ENCODE data around the gene IGDCC3.

The IGDCC3 gene

GRCh38 chr15:65328506-65329287 lies 49.1 kb downstream of the IGDCC3 start:
- H3K4me3 ChIP-seq (ENCODE audit: low read depth, low read length): no peak overlapping the region
- TF ChIP-seq MAX (IDR thresholded peaks at IDR 0.05; ENCODE audit: low read depth, low read length) (no peak), POLR2A (IDR thresholded peaks at IDR 0.05; ENCODE audit: extremely low read depth, insufficient read length) (no peak), MYC (IDR thresholded peaks at IDR 0.05; ENCODE audit: low read depth, low read length) (no peak), CTCF (IDR thresholded peaks at IDR 0.05; ENCODE audit: low read depth, low read length) (no peak)
- no peak for DNase-seq (ENCODE audit: low read depth)

- H3K4me3 ChIP-seq (ENCODE audit: low read depth, low read length): no peak overlapping the region
- DNase-seq (ENCODE audit: low read depth): no peak
- TF ChIP-seq MAX (IDR thresholded peaks at IDR 0.05; ENCODE audit: low read depth, low read length) (no peak), CTCF (IDR thresholded peaks at IDR 0.05; ENCODE audit: low read depth, low read length) (no peak), POLR2A (IDR thresholded peaks at IDR 0.05; ENCODE audit: extremely low read depth, insufficient read length) (no peak), MYC (IDR thresholded peaks at IDR 0.05; ENCODE audit: low read depth, low read length) (no peak)
Observed at GRCh38 chr15:65327651-65328393, 50.0 kb downstream of the IGDCC3 start.

- TF ChIP-seq CTCF (IDR thresholded peaks at IDR 0.05; ENCODE audit: low read depth, low read length) (no peak), MAX (IDR thresholded peaks at IDR 0.05; ENCODE audit: low read depth, low read length) (no peak), MYC (IDR thresholded peaks at IDR 0.05; ENCODE audit: low read depth, low read length) (no peak), POLR2A (IDR thresholded peaks at IDR 0.05; ENCODE audit: extremely low read depth, insufficient read length) (no peak)
- no peak overlapping the region for H3K4me3 ChIP-seq (ENCODE audit: low read depth, low read length)
- DNase-seq (ENCODE audit: low read depth): no peak
Observed at GRCh38 chr15:65326818-65327217, 51.0 kb downstream of the IGDCC3 start.

- DNase-seq (ENCODE audit: low read depth): no peak
- no peak for TF ChIP-seq MYC (IDR thresholded peaks at IDR 0.05; ENCODE audit: low read depth, low read length)
- no peak for TF ChIP-seq POLR2A (IDR thresholded peaks at IDR 0.05; ENCODE audit: extremely low read depth, insufficient read length)
- TF ChIP-seq CTCF (IDR thresholded peaks at IDR 0.05; ENCODE audit: low read depth, low read length): no peak
- no peak for TF ChIP-seq MAX (IDR thresholded peaks at IDR 0.05; ENCODE audit: low read depth, low read length)
- no peak overlapping the region for H3K4me3 ChIP-seq (ENCODE audit: low read depth, low read length)
Observed at GRCh38 chr15:65326117-65326526, 51.7 kb downstream of the IGDCC3 start.

- DNase-seq (ENCODE audit: low read depth): no peak
- H3K4me3 ChIP-seq (ENCODE audit: low read depth, low read length): no peak overlapping the region
- no peak for TF ChIP-seq CTCF (IDR thresholded peaks at IDR 0.05; ENCODE audit: low read depth, low read length)
- no peak for TF ChIP-seq MYC (IDR thresholded peaks at IDR 0.05; ENCODE audit: low read depth, low read length)
- TF ChIP-seq POLR2A (IDR thresholded peaks at IDR 0.05; ENCODE audit: extremely low read depth, insufficient read length): no peak
- TF ChIP-seq MAX (IDR thresholded peaks at IDR 0.05; ENCODE audit: low read depth, low read length): no peak
Observed at GRCh38 chr15:65323071-65323511, 54.7 kb downstream of the IGDCC3 start.

All from NB4 (cell line).